Mammary epithelial cell (primary cell): ENCODE measurements around the gene RPL10A.

Source experiments
- EZH2 ChIP-seq: IDR thresholded peaks from 2 replicates; pipeline ENCODE4 v1.6.1; 2012; ENCODE audit warnings: low read length, inconsistent platforms, borderline replicate concordance
- TF ChIP-seq, protein P1 (sequence below), 2 donors: IDR thresholded peaks in 1 of 2; conservative IDR thresholded peaks in 1 of 2; 2 replicates each; pipeline ENCODE4 v1.5.1; 2011 to 2012; ENCODE audit warnings: inconsistent platforms in 2 of 2, low read length in 2 of 2, mild to moderate bottlenecking in 2 of 2, control low read depth in 1 of 2, low read depth in 1 of 2; ENCODE audit not compliant: insufficient read depth in 1 of 2; ENCODE audit errors: extremely low read depth in 1 of 2

DNA sequence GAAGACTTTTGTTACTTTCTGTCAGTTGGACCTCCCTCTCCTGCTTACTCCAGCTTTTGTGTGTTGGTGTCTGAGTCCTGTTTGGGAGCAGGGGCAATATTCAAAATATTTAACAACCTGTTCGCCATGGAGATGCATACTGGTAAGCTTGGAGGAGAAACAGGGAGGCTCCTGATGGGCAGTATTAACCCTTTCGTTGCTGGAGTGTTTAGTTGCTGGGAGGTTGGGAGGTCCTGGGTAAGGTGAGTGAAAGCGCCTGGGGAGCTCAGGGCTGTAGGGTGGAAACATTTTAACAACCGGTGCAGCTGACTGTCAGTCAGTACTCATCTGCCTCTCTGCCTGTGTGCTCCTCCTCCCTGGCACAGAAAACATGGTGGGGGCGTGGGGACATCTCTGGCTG, 40.3 kb downstream of the RPL10A start:
- TF ChIP-seq, protein P1, sequence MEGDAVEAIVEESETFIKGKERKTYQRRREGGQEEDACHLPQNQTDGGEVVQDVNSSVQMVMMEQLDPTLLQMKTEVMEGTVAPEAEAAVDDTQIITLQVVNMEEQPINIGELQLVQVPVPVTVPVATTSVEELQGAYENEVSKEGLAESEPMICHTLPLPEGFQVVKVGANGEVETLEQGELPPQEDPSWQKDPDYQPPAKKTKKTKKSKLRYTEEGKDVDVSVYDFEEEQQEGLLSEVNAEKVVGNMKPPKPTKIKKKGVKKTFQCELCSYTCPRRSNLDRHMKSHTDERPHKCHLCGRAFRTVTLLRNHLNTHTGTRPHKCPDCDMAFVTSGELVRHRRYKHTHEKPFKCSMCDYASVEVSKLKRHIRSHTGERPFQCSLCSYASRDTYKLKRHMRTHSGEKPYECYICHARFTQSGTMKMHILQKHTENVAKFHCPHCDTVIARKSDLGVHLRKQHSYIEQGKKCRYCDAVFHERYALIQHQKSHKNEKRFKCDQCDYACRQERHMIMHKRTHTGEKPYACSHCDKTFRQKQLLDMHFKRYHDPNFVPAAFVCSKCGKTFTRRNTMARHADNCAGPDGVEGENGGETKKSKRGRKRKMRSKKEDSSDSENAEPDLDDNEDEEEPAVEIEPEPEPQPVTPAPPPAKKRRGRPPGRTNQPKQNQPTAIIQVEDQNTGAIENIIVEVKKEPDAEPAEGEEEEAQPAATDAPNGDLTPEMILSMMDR (conservative IDR thresholded peaks at IDR 0.05 in 1 of 2, IDR thresholded peaks at IDR 0.05 in 1 of 2; ENCODE audit: extremely low read depth in 1 of 2, insufficient read depth in 1 of 2, low read depth in 1 of 2, low read length in 2 of 2), result no peak
- TF ChIP-seq EZH2, result no peak
